MM.1S (cell line): ENCODE measurements around the gene LHCGR.

Experiments used
- EZH2 ChIP-seq: fragments of 300-600 bp; sonication (generic); optimal IDR thresholded peaks from 2 replicates; pipeline ENCODE3; 2017; ENCODE audit warnings: low read depth, mild to moderate bottlenecking, antibody characterized with exemption, low read length, mixed read lengths
- EZH2phosphoT487 ChIP-seq: fragments of 300-600 bp; sonication (generic); IDR thresholded peaks from 2 replicates; pipeline ENCODE4 v1.6.1; 2018; ENCODE audit warnings: antibody characterized with exemption, low read length
- TF ChIP-seq, protein P1 (sequence below): fragments of 300-600 bp; sonication (generic); IDR thresholded peaks from 2 replicates; pipeline ENCODE4 v1.5.1; 2016; ENCODE audit warnings: antibody characterized with exemption, low read length, mixed read lengths

DNA sequence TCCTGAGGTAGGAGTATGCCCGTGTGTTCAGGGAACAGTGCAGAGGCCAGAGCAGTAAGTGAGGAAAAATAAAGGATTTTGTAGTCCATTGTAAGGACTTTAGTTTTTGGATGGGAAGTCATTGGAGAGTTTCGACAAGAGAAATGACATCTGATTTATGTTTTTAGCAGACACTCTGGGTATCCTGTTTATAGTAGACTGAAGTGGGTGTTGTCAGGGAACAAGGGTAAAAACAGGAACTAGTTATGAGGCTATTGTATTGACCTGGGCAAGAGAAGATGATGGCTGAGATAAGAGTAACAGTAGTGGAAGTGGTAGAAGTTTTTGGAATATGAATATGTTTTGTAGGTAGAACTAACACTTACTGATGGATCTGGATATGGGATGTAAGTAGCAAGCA is 78.1 kb downstream of the LHCGR start:
- TF ChIP-seq, protein P1, sequence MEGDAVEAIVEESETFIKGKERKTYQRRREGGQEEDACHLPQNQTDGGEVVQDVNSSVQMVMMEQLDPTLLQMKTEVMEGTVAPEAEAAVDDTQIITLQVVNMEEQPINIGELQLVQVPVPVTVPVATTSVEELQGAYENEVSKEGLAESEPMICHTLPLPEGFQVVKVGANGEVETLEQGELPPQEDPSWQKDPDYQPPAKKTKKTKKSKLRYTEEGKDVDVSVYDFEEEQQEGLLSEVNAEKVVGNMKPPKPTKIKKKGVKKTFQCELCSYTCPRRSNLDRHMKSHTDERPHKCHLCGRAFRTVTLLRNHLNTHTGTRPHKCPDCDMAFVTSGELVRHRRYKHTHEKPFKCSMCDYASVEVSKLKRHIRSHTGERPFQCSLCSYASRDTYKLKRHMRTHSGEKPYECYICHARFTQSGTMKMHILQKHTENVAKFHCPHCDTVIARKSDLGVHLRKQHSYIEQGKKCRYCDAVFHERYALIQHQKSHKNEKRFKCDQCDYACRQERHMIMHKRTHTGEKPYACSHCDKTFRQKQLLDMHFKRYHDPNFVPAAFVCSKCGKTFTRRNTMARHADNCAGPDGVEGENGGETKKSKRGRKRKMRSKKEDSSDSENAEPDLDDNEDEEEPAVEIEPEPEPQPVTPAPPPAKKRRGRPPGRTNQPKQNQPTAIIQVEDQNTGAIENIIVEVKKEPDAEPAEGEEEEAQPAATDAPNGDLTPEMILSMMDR: no peak
- TF ChIP-seq EZH2 (no peak), EZH2phosphoT487 (no peak)
